Measurements from ENCODE around the gene CYP3A5. TPM values are rescaled to one million over a fixed set of nuclear protein-coding genes. Genes with fewer than 3 reads are reported as not detected.
"Not testable (repeated sequence)": the region's sequence is repeated elsewhere in the genome, so short reads cannot be mapped to it uniquely, and the experiment has no call there.

The CYP3A5 gene
- total RNA-seq, 1 donor from 2014 or later, result not detected

DNA sequence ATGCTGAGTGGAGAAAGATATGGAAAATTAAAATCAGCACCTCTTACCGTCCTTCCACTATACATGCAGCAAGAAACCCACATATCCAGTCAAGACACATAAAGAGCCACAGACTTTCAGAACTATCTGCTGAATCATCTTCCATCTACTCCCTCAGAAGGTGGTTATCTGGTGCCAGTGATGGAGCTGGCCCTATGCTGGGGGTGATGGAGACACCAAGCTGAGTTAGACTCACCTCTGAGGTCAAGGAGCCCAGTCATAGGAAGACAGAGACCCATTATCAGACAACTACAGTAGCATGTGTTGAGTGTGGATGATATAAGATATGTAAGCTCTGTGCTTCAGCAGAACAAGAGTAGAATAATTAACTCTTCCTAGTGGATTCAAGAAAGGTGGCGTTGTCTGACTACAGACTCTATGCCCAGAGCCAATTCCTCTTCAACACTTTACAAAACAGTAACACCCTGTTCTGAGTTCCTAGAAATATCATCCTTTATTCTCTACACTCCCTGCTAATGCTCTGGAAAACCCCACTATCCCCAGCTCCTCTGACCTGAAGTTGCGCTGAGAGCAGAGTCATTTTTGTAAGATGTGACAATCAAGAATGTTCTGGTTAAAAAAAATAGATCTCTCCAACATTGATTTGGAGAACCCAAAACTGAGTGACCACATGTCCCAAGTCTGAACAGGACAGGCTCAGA, 14.3 kb downstream of the CYP3A5 start:
- H3K27me3 Mint-ChIP-seq (ENCODE audit: unreplicated experiment), result no peaks in the 10 kb centered on the region
- H3K4me1 Mint-ChIP-seq (ENCODE audit: low read depth, unreplicated experiment), result peaks cover 3% of the 10 kb centered on the region

DNA sequence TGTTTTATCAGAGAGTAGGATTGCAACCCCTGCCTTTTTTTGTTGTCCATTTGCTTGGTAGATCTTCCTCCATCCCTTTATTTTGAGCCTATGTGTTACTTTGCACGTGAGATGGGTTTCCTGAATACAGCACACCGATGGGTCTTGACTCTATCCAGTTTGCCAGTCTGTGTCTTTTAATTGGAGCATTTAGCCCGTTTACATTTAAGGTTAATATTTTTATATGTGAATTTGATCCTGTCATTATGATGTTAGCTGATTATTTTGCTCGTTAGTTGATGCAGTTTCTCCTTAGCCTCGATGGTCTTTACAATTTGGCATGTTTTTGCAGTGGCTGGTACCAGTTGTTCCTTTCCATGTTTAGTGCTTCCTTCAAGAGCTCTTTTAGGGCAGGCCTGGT, 21.9 kb downstream of the CYP3A5 start:
- not testable (repeated sequence) for H3K27ac Mint-ChIP-seq (ENCODE audit: unreplicated experiment); DNase-seq; H3K4me1 Mint-ChIP-seq (ENCODE audit: low read depth, unreplicated experiment)

More for the DNA sequence above, 14.3 kb downstream of the CYP3A5 start:
- no peak for DNase-seq
- Mint-ChIP-seq H3K4me3 (ENCODE audit: unreplicated experiment) (no peak overlapping the region), H3K27ac (ENCODE audit: unreplicated experiment) (no peak overlapping the region), H3K36me3 (ENCODE audit: unreplicated experiment) (peaks cover 5% of the 10 kb centered on the region), H3K9me3 (ENCODE audit: unreplicated experiment) (no peaks in the 10 kb centered on the region)
- TF ChIP-seq CTCF (IDR thresholded peaks at IDR 0.05; ENCODE audit: partially characterized antibody, unreplicated experiment), result no peak

GRCh38 chr7:99654626-99655025, 25.2 kb downstream of the CYP3A5 start:
- not testable (repeated sequence) for H3K36me3 Mint-ChIP-seq (ENCODE audit: unreplicated experiment); H3K27ac Mint-ChIP-seq (ENCODE audit: unreplicated experiment); H3K4me3 Mint-ChIP-seq (ENCODE audit: unreplicated experiment); H3K27me3 Mint-ChIP-seq (ENCODE audit: unreplicated experiment); H3K9me3 Mint-ChIP-seq (ENCODE audit: unreplicated experiment); DNase-seq; H3K4me1 Mint-ChIP-seq (ENCODE audit: low read depth, unreplicated experiment)

More for the DNA sequence above, 21.9 kb downstream of the CYP3A5 start:
- not testable (repeated sequence) for H3K9me3 Mint-ChIP-seq (ENCODE audit: unreplicated experiment); H3K27me3 Mint-ChIP-seq (ENCODE audit: unreplicated experiment); H3K4me3 Mint-ChIP-seq (ENCODE audit: unreplicated experiment)
- peaks cover 16% of the 10 kb centered on the region for H3K36me3 Mint-ChIP-seq (ENCODE audit: unreplicated experiment)

- peaks cover 7% of the 10 kb centered on the region for H3K27me3 Mint-ChIP-seq (ENCODE audit: unreplicated experiment)
- H3K27ac Mint-ChIP-seq (ENCODE audit: unreplicated experiment), result no peak overlapping the region
- DNase-seq, result no peak
- H3K4me3 Mint-ChIP-seq (ENCODE audit: unreplicated experiment), result no peak overlapping the region
- H3K4me1 Mint-ChIP-seq (ENCODE audit: low read depth, unreplicated experiment), result no peaks in the 10 kb centered on the region
- peaks cover 4% of the 10 kb centered on the region for H3K36me3 Mint-ChIP-seq (ENCODE audit: unreplicated experiment)
- peaks cover 5% of the 10 kb centered on the region for H3K9me3 Mint-ChIP-seq (ENCODE audit: unreplicated experiment)
- no peak for TF ChIP-seq CTCF (IDR thresholded peaks at IDR 0.05; ENCODE audit: partially characterized antibody, unreplicated experiment)
These were observed 26.0 kb downstream of the CYP3A5 start for GRCh38 chr7:99653754-99654153.

DNA sequence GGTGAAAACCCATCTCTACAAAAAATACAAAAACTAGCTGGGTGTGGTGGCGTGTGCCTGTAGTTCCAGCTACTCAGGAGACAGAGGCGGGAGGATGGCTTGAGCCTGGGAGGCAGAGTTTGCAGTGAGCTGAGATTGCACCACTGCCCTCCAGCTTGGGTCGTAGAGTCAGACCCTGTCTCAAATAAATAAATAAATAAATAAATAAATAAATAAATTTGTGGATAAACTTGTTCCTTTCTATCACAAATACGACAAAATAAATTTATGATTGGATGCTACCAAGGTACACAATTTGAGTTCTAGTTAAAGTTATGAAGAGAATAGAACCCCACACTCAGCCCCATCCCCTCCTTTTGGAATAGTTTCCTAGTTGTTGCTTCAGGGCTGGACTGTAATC, 26.5 kb downstream of the CYP3A5 start:
- not testable (repeated sequence) for DNase-seq; H3K27ac Mint-ChIP-seq (ENCODE audit: unreplicated experiment); H3K4me3 Mint-ChIP-seq (ENCODE audit: unreplicated experiment)

DNA sequence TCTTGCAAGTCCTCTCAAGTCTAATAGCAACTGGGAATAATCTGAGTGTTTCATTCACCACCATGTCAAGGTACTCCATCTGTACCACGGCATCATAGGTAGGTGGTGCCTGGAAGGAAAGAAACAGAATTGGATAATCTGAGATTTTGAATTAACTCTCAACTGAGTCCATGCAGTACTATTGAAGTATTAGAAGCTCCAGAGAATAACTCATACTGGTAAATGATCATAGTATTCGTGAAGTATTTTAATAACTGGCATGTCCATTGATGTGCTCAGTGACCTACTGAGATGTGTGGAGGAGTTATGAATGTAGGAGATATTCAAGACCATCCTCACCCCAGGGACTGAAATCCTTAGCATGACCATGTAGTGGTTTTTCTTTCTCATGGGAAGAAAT, 27.1 kb downstream of the CYP3A5 start:
- no peak overlapping the region for H3K27ac Mint-ChIP-seq (ENCODE audit: unreplicated experiment)
- no peak for DNase-seq

More for the DNA sequence above, 26.5 kb downstream of the CYP3A5 start:
- H3K4me1 Mint-ChIP-seq (ENCODE audit: low read depth, unreplicated experiment); H3K36me3 Mint-ChIP-seq (ENCODE audit: unreplicated experiment); H3K27me3 Mint-ChIP-seq (ENCODE audit: unreplicated experiment); H3K9me3 Mint-ChIP-seq (ENCODE audit: unreplicated experiment): not testable (repeated sequence)

More for the DNA sequence above, 27.1 kb downstream of the CYP3A5 start:
- Mint-ChIP-seq H3K27me3 (ENCODE audit: unreplicated experiment) (peaks cover 5% of the 10 kb centered on the region), H3K4me1 (ENCODE audit: low read depth, unreplicated experiment) (no peaks in the 10 kb centered on the region), H3K9me3 (ENCODE audit: unreplicated experiment) (peaks cover 5% of the 10 kb centered on the region), H3K36me3 (ENCODE audit: unreplicated experiment) (peaks cover 4% of the 10 kb centered on the region), H3K4me3 (ENCODE audit: unreplicated experiment) (no peak overlapping the region)
- TF ChIP-seq CTCF (IDR thresholded peaks at IDR 0.05; ENCODE audit: partially characterized antibody, unreplicated experiment), result no peak

Measured in glutamatergic neuron (in vitro differentiated cells).